Limb (tissue), 2 donors: ENCODE results near the gene STX16.
A peak's percentile ranks its signal among the peaks of the same experiment; 100 is the strongest.

ENCODE experiments used
- DNase-seq, 2 donors: peaks; one replicate each; pipeline ENCODE4 v3.0.0-alpha.2; 2016; ENCODE audit errors: extremely low spot score in 2 of 2

STX16 gene

GRCh38 chr20:58675641-58676040 is 24.6 kb downstream of the STX16 start:
- DNase-seq, result no peak

DNA sequence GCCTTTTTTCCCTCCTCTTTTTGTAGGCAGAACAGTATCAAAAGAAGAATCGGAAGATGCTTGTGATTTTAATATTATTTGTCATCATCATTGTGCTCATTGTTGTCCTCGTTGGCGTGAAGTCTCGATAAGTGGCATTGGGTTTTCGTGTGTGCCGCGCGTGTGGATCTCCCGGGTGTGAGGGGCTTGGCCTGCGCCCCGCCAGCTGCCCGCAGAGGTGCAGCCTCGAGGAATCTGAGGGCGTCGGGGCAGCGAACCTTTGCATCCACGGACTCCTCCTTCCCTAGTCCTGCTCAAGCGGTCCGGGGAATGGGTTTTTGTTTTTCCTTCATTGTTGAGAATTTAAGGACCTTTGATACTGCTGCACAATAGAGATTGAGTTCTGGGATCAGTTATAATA is 25.1 kb downstream of the STX16 start:
- no peak for DNase-seq

- DNase-seq, result no peak
Measured at GRCh38 chr20:58677079-58677604, 26.1 kb downstream of the STX16 start.

DNA sequence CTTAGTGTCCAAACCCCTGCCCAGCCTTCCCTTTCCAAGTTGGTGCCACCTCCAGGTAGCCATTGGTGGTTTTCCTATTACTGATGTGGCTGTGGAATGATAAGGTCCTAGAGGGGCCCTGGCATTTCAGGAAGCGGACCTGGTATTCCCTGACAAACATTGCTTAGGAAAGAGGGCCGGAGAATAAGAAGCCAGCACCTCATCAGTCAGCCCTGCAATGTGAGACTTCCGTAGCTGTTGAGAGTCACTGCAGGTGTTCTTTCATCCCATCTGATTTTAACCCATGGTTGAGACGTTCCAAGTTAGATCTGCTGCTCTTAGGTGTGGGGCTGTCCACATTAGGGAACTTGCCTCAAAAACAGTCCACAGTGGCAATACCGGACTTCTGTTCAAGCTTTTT is 26.7 kb downstream of the STX16 start:
- DNase-seq, result no peak

DNA sequence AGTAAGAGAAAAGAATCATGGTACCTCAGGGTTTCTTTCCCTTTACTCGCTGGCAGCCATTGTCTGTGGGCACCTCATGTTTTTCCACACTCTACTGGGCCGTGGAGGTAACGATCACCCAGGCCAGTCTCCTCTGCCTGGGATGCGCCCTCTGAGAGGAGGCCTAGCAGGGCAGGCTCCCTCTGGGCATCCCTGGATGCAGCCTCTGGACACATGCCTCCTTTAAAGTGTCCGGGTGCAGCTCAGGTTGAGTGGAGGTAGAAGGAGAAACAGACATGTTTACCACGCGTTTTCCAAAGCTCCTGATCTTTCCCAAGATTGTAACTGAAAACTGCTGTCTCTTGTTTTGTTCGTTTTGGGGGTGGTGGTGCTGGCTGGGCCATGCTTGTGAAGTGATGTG is 27.7 kb downstream of the STX16 start:
- no peak for DNase-seq

DNA sequence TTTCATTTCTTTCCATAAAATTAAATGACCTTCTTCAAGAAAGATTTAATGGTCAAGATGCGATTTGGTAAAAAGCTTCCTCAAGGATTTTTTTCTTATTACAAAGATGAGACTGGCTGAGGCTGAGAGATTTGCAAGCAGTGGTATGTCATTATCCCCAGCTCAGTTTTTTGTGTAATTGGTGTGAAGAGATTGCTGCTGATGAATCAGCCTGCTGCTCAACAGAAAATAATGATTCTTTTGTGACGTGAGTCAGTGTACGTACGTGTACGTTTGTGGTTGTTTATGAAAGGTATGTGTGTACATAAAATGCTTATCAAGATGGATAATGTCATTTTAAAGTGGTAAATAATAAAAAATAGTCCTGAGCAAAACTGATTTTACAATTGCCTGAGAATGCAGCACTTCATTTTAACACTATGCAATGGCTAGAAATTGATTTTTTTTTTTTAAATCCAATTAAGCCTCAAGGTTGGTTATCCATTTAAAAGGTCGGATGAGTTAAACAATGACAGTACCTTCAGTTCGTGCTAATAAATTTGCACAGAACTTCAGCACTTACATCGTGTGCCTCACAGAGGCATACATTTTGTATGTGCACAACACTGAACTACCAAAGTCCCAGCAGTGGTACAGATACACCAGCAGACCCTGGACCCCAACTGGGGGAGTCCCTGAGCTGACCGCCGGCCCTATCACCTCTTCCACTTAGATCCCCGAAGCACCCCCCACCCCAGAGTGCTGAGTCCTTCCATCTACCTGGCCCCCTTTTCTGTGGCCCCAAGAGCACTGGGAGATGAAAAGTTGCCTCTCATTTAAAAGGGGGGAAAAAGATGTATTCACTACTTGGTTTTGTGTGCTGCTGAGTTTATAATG is 31.8 kb downstream of the STX16 start:
- DNase-seq, result no peak

- no peak for DNase-seq
Measured at GRCh38 chr20:58684291-58684690, 33.2 kb downstream of the STX16 start.

GRCh38 chr20:58685988-58686387 is 34.9 kb downstream of the STX16 start:
- DNase-seq, result no peak

GRCh38 chr20:58688414-58688813 is 37.3 kb downstream of the STX16 start:
- no peak for DNase-seq

DNA sequence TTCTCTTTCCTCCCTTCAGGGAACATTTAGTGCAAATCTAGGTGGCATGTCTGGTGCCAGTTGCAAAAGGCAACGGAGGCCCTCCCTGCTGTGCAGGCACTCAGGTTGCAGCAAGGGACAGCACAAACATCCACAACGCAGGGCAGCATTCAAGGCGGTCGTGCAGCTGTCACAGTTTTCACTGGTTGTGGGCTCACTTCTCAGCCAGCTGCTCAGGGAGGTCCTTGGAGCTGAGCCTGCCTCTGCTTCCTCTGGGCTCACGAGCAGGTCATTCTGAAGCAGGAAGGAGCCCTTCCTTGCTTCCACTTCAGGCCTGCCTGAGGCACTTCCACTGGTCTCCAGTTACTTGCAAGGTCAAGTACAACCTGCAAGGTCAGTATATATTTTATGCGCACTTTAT is 37.8 kb downstream of the STX16 start:
- peak; percentile 56 to 72 for DNase-seq

GRCh38 chr20:58690396-58691135 is 39.5 kb downstream of the STX16 start:
- DNase-seq, result peak in 1 of 2 donors; percentile 53

DNA sequence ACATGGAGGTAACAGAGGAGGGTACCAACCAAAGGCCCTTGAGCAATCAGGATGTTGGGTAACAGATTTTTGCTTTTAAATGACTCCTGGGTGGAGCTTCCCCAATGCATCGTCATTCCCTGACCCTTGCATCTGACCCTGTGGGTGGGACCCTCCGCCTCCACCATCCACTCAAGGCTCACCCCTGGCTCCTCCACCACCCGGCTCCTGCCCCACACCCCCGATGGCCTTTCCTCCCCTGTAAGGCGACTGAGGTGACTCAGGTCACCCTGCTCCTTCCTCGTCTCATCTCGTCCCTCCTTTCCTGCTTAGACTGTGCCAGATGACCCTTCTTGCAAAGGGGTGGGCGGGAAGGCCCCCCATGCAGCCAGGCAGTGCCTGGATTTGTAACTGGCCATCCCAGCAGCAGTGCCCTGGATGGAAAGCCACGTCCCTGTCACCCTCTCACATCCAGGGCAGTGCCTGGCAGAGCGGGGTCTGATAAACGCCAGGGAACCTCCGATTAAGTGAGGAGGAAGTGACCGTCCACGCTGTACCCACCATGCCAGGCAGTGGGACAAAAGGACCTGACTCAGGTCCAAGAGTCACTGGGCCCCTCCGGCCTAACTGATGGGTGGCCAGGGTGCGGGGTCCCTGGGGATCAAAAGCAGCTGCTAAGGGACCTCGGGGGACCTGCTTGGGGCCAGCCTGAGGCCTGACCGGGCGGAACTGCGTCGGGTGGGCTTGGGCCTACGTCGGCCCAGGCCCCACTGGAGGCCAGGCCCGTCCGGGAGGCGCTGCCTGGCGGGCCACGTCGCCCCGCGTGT is 40.9 kb downstream of the STX16 start:
- no peak for DNase-seq

GRCh38 chr20:58692579-58693225 is 41.6 kb downstream of the STX16 start, which contains the start of gene NPEPL1:
Gene NPEPL1, plus strand, starts transcription at chr20:58692800. Its CDS starts 101 bp downstream, at chr20:58692901.
- peak; percentile 57 to 77 for DNase-seq

DNA sequence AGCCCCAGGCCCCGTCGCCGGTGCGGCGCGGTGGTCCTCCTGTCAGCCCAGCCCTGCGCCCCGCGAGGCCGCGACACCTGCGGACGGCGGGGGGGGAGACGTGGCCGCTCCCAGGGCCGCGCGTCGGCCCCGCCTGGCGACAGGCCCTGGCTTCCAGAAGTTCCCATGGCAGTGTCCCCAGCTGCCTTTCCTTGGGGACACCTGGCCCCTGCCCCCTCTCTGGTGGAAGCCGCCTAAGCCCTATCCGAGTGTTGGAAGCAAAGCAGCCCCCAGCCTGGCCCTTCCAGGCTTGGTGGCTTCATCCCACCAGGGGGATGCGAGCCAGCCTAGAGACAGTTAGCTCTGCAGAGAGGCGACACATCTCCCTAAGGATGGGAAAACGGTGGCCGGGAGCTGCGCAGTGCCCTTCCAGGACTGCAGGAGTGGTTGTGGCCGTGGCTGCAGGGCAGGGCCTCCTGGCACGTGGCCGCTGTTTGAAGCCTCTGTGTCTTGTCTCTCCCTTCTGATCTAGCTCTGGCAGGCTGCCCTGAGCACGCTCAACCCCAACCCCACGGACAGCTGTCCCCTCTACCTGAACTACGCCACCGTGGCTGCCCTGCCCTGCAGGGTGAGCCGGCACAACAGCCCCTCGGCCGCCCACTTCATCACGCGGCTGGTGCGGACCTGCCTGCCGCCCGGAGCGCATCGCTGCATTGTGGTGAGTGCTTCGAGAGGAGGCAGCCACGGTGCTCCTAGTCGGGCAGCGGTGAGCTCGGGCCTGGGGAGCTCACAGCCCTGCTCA is 42.3 kb downstream of the STX16 start:
- peak in 1 of 2 donors; percentile 58 for DNase-seq

DNA sequence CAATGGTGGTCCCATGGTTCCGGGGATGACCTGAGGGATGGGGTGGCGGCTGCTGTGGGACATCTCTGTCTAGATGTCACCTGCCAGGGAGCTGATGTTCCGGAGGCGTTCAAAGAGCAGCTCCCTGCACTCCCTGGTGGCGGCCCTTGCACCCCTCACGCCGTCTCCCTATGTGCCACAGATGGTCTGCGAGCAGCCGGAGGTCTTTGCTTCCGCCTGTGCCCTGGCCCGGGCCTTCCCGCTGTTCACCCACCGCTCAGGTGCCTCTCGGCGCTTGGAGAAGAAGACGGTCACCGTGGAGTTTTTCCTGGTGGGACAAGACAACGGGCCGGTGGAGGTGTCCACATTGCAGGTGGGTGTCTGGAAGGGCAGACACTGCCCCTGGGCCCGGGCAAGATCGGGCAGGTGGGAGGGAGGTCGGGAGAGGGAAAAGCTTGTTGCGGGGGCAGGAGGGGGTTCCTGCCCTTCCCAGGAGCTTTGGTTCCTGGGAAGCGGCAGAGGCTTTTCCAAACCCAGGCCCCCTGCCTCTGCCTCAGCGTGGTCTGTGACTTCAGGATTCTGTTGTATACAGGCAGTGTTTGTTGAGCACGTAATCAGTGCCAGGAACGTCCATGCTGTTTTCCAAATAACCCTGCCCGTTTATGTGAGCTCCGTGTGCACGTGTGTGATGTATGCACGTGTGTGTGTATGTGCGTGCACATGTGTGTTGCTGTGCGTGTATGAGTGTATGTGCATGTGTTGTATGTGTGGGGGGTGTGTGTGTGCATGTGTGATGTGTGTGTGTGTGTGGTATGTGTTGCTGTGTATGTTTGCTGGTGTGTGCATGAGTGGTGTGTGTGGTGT is 43.4 kb downstream of the STX16 start:
- no peak for DNase-seq

GRCh38 chr20:58695084-58695722 is 44.1 kb downstream of the STX16 start:
- no peak for DNase-seq

DNA sequence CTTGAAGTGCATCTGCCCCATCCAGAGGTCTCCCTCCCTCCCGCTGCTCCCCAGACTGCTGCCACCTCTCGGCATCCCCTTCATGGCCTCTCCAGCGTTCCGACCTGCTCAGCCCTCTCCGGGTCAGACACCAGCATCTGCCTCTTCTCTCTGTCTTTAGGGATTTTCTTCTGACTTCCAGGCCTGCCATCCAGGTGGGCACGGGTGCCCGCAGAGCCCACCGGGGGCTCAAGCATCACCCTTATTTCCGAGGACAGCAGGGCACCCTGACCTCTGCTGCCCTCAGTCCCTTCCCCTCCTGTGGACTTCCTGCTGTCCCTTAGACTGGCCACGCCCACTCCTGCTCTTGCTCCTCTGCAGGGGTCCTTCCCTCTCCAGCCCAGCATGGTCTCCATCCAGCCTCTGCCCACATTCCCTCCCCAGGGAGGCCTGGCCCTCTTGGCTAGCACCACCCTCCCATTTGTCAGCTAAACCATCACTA is 44.9 kb downstream of the STX16 start:
- no peak for DNase-seq

DNA sequence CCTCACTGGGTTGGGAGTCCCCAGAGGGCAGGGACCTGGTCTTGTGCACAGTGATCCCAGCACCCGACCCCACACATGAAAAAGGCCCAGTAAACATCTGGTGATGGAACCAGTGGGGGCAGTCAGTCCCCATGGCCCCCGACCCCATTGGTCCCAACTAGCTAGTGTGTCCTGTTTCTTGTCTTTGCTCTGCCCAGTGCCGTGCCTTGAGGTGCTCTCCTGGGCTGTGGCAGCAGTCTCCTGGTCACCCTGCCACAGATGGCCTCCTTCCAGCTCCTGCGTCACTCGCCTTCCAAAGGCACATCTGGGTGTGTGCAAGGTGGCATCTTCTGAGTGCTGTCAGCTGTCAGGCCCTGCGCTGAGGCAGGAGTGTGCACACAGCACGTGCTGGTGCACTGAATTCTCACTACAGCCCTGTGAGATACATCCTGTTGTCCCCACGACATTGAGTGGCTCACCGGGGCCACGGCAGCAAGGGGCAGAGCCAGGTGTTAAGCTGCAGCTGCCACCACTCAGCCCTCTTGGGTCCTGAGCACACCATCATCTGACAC is 45.4 kb downstream of the STX16 start:
- no peak for DNase-seq
